SJSA1 (cell line): ENCODE measurements around the gene TOM1. TPM values are rescaled to one million over a fixed set of nuclear protein-coding genes. Genes with fewer than 3 reads are reported as not detected.

Source experiments
- DNase-seq, 2 experiments: peaks; one replicate each; pipeline ENCODE4 v3.0.0-alpha.2; 2015 to 2020; ENCODE audit warnings: low spot score in 2 of 2, low read depth in 1 of 2
- H3K27ac ChIP-seq: fragments of 250-450 bp; sonication (Bioruptor Pico); 2 replicates; pipeline ENCODE4 v1.5.1; 2020; ENCODE audit warnings: mild to moderate bottlenecking, moderate library complexity
- H3K27me3 ChIP-seq: fragments of 250-450 bp; sonication (Bioruptor Pico); replicated peaks from 2 replicates; pipeline ENCODE4 v1.5.1; 2020; ENCODE audit warnings: mild to moderate bottlenecking, moderate library complexity
- H3K36me3 ChIP-seq: fragments of 250-450 bp; sonication (Bioruptor Pico); 2 replicates; pipeline ENCODE4 v1.5.1; 2020; ENCODE audit warnings: mild to moderate bottlenecking
- H3K4me1 ChIP-seq: fragments of 250-450 bp; sonication (Bioruptor Pico); replicated peaks from 2 replicates; pipeline ENCODE4 v1.6.1; 2021; ENCODE audit warnings: mild to moderate bottlenecking
- H3K4me3 ChIP-seq: fragments of 250-450 bp; sonication (Bioruptor Pico); 2 replicates; pipeline ENCODE4 v1.5.1; 2020; ENCODE audit warnings: mild to moderate bottlenecking
- H3K9me3 ChIP-seq: fragments of 250-450 bp; sonication (Bioruptor Pico); replicated peaks from 2 replicates; pipeline ENCODE4 v1.5.1; 2020; ENCODE audit warnings: mild to moderate bottlenecking
- total RNA-seq: library from RNA; depleted of rRNA; stranded (reverse); fragments of >200 nt; shearing (Covaris generic); gene quantifications from 2 replicates; pipeline ENCODE4 v1.2.3, GENCODE V29; 2014

Gene TOM1
- total RNA-seq, 1 experiment from 2014 or later, result 16.9 TPM

- Histone ChIP-seq H3K4me3 (no peak overlapping the region), H3K4me1 (no peaks in the 10 kb centered on the region), H3K27ac (no peak overlapping the region), H3K27me3 (no peaks in the 10 kb centered on the region), H3K9me3 (no peaks in the 10 kb centered on the region), H3K36me3 (peaks cover 29% of the 10 kb centered on the region)
- no peak for DNase-seq
Observed at GRCh38 chr22:35335936-35336781, 36.5 kb downstream of the TOM1 start.

- DNase-seq, result no peak
- peaks cover 30% of the 10 kb centered on the region for H3K36me3 ChIP-seq
Observed at GRCh38 chr22:35337932-35338331, 38.2 kb downstream of the TOM1 start.

GRCh38 chr22:35341090-35341874 lies 41.6 kb downstream of the TOM1 start:
- no peaks in the 10 kb centered on the region for H3K27me3 ChIP-seq
- H3K4me3 ChIP-seq, result no peak overlapping the region
- H3K9me3 ChIP-seq, result no peaks in the 10 kb centered on the region
- no peak for DNase-seq
- peaks cover 8% of the 10 kb centered on the region for H3K36me3 ChIP-seq
- H3K27ac ChIP-seq, result no peak overlapping the region
- no peaks in the 10 kb centered on the region for H3K4me1 ChIP-seq

More at GRCh38 chr22:35337932-35338331, 38.2 kb downstream of the TOM1 start:
- H3K27me3 ChIP-seq, result no peaks in the 10 kb centered on the region
- no peak overlapping the region for H3K27ac ChIP-seq
- H3K4me1 ChIP-seq, result no peaks in the 10 kb centered on the region
- H3K9me3 ChIP-seq, result no peaks in the 10 kb centered on the region
- no peak overlapping the region for H3K4me3 ChIP-seq

DNA sequence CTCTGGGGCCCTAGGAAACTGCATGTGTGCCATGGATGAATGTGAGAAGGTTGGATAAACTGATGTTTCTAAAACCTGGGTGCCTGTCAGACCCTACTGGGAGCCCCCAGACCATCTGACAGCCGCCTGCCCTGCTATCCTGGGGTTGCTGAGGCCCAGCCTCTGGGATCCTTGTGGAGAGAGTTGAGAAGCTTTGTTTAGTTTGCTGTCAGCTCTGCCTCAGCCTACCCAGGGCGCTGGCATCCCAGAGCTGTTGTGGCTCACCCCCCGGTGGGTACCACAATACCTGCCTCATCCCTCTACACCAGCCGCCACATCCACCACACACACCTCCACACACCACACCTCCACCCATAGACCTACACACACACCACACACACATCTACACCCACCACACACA lies 42.7 kb downstream of the TOM1 start:
- no peak for DNase-seq
- no peak overlapping the region for H3K4me3 ChIP-seq
- peaks cover 6% of the 10 kb centered on the region for H3K36me3 ChIP-seq
- no peaks in the 10 kb centered on the region for H3K9me3 ChIP-seq
- H3K4me1 ChIP-seq, result no peaks in the 10 kb centered on the region
- H3K27ac ChIP-seq, result no peak overlapping the region
- no peaks in the 10 kb centered on the region for H3K27me3 ChIP-seq

DNA sequence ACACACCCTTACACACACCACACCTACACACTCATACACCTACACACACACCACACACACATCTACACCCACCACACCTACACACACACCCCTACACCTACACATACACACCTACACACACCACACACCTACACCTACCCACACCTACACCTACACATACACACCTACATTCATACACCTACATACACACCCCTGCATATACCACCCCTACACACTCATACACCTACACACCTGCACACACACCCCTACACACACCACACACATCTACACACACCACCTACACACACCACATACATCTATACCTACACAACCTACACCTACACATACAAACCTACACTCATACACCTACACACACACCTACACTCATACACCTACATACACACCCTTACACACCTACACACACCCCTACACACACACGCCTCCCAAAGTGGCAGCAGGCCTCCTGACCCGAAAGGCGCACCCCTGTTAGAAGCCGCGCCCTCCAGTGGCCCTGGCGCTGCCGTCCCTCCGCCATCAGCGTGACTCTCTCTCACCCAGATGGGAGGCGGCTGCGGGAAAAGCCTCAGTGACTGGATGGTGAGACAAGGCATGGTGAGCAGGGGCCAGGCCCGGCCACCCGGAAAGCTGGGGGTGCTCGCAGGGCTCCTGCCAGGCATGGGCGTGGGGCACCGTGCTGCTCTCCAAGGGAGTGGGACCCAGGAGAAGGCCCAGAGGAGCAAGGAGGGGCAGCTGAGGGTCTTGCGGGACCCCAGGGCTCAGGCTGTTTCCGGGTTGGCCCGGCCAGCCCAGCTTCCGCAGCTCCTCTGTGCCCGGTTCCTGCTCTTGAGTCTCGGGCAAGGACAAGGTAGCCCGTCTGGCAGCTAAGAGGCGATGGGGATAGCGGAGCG lies 44.2 kb downstream of the TOM1 start:
- Histone ChIP-seq H3K4me1 (no peaks in the 10 kb centered on the region), H3K27ac (no peak overlapping the region), H3K27me3 (no peaks in the 10 kb centered on the region), H3K36me3 (peaks cover 4% of the 10 kb centered on the region), H3K9me3 (no peaks in the 10 kb centered on the region), H3K4me3 (no peak overlapping the region)
- DNase-seq, result no peak

DNA sequence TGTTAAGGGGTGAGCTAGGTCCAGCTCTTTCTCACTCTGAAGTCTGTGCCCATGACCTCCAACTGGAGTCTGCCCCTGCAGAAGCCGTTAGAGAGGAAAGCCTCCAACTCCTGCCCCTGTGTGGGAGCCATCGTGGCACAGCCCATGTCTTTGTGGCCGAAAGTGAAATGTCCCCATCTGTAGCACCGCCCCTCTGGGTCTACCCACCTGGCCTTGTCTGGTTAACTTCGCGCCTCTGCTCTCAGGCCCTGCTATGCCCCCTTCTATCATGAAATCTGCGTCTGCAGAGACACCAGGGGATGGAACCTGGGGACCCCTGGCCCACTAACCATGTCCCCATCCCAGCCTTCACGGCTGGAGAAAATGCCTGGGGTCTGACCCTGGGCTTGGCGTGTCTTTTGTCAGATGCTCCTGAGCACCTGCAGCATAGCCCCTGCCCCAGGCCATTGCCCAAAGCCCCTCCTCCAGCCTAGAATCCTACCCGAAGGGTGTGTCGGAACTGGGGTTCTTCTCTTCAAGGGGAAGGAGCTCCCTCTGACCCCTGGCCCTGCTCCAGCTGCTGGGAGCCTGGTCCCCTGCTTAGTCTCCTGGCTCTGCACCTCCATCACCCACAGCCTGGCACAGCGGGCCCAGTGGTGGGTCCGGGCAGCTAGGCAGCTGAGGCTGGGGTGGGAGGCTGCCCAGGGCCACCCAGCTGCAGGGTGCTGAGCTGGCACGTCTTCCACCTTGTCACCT lies 45.4 kb downstream of the TOM1 start:
- Histone ChIP-seq H3K27me3 (no peaks in the 10 kb centered on the region), H3K4me1 (no peaks in the 10 kb centered on the region; the same call in 1 of the 2 replicates), H3K4me3 (no peak overlapping the region), H3K36me3 (peaks cover 4% of the 10 kb centered on the region), H3K9me3 (no peaks in the 10 kb centered on the region), H3K27ac (no peak overlapping the region)
- no peak for DNase-seq

- H3K36me3 ChIP-seq, result peaks cover 4% of the 10 kb centered on the region
Observed at GRCh38 chr22:35345808-35346505, 46.3 kb downstream of the TOM1 start.

DNA sequence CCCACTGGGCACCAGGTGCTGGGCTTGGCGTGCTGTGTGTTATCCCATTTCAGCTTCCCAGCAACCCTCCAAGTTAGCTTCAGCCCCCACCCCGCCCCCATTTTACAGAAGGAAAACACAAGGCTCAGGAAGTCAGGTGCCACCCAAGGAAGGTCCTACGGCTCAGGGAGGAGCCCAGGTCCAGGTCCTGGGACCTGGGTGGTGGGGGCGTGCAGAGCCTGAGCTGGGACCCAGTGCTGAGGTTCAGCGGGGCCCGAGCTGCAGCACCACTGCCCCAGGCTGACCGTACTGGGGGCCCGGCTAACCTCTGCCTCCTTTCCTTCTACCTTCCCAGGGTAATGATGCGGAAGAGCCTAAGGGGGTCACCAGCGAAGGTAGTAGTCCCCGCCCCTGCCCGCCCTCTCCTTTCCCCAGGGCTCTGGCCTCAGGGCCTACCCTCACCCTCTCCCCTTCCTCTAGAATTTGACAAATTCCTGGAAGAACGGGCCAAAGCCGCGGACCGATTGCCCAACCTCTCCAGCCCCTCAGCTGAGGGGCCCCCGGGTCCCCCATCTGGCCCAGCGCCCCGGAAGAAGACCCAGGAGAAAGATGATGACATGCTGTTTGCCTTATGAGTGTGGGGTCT lies 47.0 kb downstream of the TOM1 start:
- no peak for DNase-seq
- Histone ChIP-seq H3K4me1 (peaks cover 4% of the 10 kb centered on the region), H3K27ac (no peak overlapping the region), H3K4me3 (no peak overlapping the region), H3K36me3 (no peaks in the 10 kb centered on the region; the same call in 1 of the 2 replicates), H3K9me3 (no peaks in the 10 kb centered on the region), H3K27me3 (no peaks in the 10 kb centered on the region)

More at GRCh38 chr22:35345808-35346505, 46.3 kb downstream of the TOM1 start:
- Histone ChIP-seq H3K9me3 (no peaks in the 10 kb centered on the region), H3K27me3 (no peaks in the 10 kb centered on the region), H3K4me1 (peaks cover 4% of the 10 kb centered on the region), H3K4me3 (no peak overlapping the region), H3K27ac (no peak overlapping the region)
- DNase-seq, result no peak

GRCh38 chr22:35347462-35347861 lies 47.8 kb downstream of the TOM1 start:
- H3K4me1 ChIP-seq, result peaks cover 4% of the 10 kb centered on the region
- H3K27ac ChIP-seq, result no peak overlapping the region
- H3K9me3 ChIP-seq, result no peaks in the 10 kb centered on the region
- H3K27me3 ChIP-seq, result no peaks in the 10 kb centered on the region
- H3K4me3 ChIP-seq, result no peak overlapping the region
- no peak for DNase-seq
- H3K36me3 ChIP-seq, result no peaks in the 10 kb centered on the region; the same call in 1 of the 2 replicates

DNA sequence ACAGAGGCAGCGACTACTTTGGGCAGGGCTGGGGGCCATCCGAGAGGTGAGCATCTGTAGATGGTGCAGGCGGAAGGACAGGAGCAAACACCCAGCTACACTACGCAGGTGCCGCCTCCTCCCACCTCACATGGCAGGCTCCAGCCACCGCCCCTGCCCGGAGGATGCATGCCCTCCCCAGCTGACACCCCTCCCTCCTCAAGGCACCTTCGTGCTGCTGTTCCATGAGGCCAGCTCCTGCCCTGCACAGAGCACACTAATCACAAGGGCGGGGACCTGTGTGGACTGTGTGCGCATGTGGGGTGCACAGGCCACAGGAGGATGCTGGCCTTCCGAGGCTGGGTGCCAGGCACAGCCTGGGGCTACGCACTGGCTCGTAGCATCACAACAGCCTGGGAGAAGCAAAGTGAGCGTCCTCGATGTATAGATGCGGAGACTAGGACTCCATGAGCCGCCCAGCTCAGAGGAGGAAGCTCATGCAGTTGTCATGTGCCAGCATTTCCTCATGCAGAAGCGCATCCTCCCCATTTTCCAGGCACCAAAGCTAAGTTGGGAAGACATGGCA lies 48.4 kb downstream of the TOM1 start:
- H3K36me3 ChIP-seq, result no peaks in the 10 kb centered on the region; the same call in 1 of the 2 replicates
- H3K4me3 ChIP-seq, result no peak overlapping the region
- no peak for DNase-seq
- H3K9me3 ChIP-seq, result no peaks in the 10 kb centered on the region
- H3K27ac ChIP-seq, result no peak overlapping the region
- peaks cover 7% of the 10 kb centered on the region for H3K4me1 ChIP-seq
- H3K27me3 ChIP-seq, result no peaks in the 10 kb centered on the region

- no peaks in the 10 kb centered on the region for H3K27me3 ChIP-seq
- no peaks in the 10 kb centered on the region for H3K9me3 ChIP-seq
- no peak for DNase-seq
- H3K27ac ChIP-seq, result no peak overlapping the region
- no peak overlapping the region for H3K4me3 ChIP-seq
- H3K36me3 ChIP-seq, result no peaks in the 10 kb centered on the region; the same call in 1 of the 2 replicates
- H3K4me1 ChIP-seq, result peaks cover 11% of the 10 kb centered on the region
Observed at GRCh38 chr22:35348703-35349102, 49.0 kb downstream of the TOM1 start.

DNA sequence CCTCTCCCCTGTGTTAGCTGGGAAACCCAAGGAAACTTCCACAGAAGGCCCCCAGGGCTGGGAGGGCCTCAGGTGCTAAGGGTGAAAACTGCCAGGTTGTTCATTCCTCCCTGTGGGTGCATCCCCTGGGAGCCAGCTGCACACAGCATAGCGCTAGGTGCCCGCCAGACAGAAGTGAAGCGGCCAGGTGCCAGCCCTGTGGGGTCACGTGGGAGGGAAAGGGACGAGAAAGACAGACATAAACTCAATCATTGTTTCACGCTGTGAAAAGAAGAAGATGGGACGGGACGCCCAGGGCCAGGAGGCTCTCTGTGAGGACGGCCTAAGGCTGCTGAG lies 49.6 kb downstream of the TOM1 start:
- DNase-seq, result no peak
- Histone ChIP-seq H3K36me3 (no peaks in the 10 kb centered on the region), H3K9me3 (no peaks in the 10 kb centered on the region), H3K27me3 (no peaks in the 10 kb centered on the region), H3K4me1 (peaks cover 14% of the 10 kb centered on the region), H3K4me3 (no peak overlapping the region), H3K27ac (no peak overlapping the region)
